GM21723 (cell line): ENCODE measurements around the gene ZNF580.
A peak's percentile ranks its signal among the peaks of the same experiment; 100 is the strongest.

Experiments used
- ATAC-seq: cut with Tn5 transposase; IDR thresholded peaks from one replicate; pipeline ENCODE4 v1.9.1; 2021; ENCODE audit warnings: mild to moderate bottlenecking, moderate library complexity; ENCODE audit not compliant: unreplicated experiment

ZNF580 gene

DNA sequence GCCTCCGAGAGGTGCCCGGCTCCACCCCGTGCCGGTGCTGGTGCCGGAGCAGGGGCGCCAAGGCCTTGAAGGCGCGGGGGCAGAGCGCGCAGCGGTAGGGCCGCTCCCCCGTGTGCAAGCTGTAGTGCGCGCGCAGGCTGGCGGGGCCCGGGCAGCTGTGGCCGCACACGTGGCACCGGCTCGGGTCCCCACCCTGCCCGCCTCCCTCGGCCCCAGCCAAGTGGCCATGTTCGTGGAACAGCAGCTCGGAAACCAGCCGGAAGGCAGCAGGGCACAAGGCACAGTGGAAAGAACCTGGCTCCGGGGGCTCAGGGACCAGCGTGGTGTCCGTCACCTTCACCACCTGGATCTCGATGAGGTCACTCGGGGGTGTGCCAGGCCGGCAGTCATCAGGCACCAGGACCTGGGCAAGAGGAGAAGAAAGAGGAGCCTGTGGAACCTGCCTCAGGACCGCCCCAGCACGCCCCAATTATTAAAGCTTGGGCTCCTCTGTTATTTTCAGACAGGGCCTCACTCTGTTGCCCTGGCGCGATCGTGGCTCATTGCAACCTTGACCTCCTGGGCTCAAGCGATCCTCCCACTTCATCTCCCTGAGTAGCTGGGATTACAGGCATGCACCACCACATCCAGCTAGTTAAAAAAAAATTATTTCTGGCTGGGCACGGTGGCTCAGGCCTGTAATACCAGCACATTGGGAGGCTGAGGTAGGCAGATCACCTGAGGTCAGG is 18.4 kb upstream of the ZNF580 start:
- no peak for ATAC-seq

- ATAC-seq = no peak
Observed at GRCh38 chr19:55623130-55623529, 17.7 kb upstream of the ZNF580 start.

- no peak for ATAC-seq
Observed at GRCh38 chr19:55623561-55623960, 17.2 kb upstream of the ZNF580 start.

GRCh38 chr19:55624109-55625003 is 16.4 kb upstream of the ZNF580 start, which contains the start of gene ZNF784:
ZNF784 (minus strand) TSS chr19:55624566; CDS start chr19:55624561, 5 bp downstream.
- peak; percentile 53 for ATAC-seq

GRCh38 chr19:55625004-55625326 is 15.8 kb upstream of the ZNF580 start:
- no peak for ATAC-seq

DNA sequence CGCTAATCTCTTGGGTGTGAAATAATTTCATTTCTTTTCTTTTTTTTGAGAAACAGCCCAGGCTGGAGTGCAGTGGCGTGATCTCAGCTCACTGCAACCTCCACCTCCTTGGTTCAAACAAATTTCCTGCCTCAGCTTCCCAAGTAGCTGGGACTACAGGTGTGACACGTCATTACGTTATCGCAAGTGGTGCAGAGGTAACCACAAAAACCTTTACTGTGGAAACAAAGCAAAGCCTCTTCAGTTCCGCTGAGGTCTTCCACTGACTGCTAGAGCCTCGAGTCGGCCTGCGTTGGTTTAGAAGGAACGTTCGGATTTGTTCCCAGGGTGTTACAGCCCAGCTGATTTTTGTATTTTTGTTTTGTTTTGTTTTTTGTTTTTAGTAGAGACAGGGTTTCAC is 14.5 kb upstream of the ZNF580 start:
- no peak for ATAC-seq

GRCh38 chr19:55632463-55632834 is 8.4 kb upstream of the ZNF580 start:
- ATAC-seq = no peak

DNA sequence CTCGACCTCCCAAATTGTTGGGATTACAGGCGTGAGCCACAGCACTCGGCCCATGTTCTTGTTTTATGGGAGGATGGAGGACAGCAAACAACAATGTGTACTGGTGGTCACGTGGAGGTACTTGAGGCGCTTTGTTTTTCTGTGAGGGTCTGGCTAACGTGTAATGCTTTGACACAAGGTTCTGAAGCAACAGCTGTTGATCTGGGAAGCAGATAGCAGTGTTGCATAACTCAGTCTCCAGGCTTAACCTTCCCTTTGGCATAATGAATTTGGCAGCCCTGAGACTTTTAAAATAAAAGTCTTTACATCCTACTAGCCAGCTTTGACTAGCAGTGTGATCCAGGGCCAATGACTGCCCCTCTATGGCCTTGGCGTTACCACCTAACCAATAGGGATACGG is 6.9 kb upstream of the ZNF580 start:
- no peak for ATAC-seq

DNA sequence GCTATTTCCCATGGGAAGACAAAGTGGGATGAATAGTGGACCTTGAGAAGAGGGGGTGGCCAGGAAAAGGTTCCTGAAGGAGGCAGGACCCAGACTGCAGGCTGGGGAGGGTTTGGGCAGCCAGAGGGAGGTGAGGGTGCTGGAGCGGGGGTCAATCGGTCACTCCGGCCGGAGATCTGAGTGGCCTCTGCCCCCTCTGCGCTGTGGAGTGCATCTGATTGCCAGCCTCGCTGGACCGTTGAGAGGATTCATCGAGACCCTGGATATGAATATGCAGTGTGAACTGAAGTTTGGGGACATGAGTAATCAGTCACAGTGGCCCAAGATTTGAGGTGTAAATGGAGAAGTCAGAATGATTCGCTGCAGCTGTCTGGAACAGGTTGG is 5.5 kb upstream of the ZNF580 start:
- ATAC-seq = no peak

- no peak for ATAC-seq
Observed at GRCh38 chr19:55635856-55636440, 4.9 kb upstream of the ZNF580 start.

DNA sequence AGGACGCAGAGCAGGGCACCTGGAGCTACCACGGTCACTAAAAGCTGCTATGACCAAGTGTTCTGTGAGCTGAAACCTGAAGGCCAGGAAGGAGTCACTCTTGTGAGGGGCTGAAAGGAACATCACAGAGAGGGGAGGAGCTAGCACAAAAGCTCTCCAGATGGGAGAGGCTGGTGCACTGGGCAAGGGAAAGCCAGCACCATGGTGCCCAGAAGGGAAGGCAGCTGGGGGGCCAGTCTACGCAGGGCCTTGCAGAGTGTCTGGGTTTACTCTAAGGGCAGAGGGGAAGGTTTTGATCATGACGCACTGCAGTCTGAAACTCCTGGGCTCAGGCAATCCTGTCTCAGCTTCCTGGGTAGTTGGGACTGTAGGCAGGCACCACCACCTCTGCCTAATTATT is 4.1 kb upstream of the ZNF580 start:
- ATAC-seq = no peak

- ATAC-seq = no peak
Observed at GRCh38 chr19:55637534-55637933, 3.3 kb upstream of the ZNF580 start.

- no peak for ATAC-seq
Observed at GRCh38 chr19:55638864-55639359, 1.9 kb upstream of the ZNF580 start.

DNA sequence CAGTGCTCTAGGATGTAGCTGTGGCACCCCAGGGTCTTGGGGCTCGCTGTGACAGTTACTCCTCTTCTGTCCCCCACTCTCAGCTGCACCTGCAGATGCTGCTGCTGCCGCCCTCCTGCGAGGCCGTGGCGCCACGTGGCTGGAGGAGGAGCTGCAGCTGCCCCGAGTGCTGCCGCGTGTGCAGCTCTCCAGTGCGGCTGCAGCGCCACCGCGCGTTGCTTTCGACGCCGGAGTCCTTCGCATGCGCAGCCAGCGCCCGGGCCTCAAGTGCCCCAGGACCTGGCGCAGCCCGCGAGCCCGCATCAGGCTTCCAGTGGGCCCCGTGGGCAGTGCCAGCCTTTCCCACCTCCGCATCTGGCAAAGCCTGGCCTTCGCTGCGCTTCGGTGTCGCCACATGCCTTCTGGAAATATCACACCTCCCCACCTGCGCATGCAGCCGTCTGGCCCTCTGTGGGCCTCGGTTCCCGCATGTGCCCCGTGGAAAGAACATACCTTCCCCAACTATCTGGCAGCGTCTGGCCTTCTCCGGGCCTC is 692 bp upstream of the ZNF580 start:
- ATAC-seq = no peak

DNA sequence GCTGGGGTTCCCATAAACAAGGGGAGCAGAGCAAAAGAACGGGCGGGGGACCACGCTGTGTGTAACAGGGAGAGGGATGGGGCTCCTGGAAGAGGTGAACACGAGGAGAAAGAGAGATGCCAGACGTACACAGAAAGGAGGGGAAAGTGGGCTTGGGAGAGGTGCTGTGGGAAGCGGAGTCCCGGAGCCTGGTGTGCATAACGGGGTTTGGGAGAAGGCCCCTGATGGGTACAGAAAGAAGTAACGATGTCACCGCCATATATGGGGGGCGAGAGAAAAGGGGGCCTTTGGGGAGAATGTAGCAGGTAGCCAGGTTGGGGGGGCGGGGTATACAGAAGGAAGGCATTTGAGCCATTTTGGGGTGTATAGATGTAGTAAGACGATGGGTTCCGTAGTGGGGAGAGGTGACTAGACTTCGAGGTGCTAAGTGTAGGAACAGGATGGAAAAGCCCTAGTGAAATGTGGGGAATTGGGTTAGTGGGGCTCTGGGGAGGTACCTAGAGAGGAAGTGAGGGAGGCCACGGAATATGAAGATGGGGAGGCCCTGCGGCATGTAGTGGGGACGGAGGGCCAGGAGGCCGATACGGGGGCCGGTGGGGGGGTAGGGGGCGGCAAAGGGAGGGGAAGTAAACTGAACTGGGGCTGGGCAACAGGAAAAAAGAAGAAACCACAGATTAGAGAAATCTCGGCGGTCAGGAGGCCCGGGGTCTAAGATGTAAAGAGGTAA is 787 bp downstream of the ZNF580 start:
- ATAC-seq = no peak

DNA sequence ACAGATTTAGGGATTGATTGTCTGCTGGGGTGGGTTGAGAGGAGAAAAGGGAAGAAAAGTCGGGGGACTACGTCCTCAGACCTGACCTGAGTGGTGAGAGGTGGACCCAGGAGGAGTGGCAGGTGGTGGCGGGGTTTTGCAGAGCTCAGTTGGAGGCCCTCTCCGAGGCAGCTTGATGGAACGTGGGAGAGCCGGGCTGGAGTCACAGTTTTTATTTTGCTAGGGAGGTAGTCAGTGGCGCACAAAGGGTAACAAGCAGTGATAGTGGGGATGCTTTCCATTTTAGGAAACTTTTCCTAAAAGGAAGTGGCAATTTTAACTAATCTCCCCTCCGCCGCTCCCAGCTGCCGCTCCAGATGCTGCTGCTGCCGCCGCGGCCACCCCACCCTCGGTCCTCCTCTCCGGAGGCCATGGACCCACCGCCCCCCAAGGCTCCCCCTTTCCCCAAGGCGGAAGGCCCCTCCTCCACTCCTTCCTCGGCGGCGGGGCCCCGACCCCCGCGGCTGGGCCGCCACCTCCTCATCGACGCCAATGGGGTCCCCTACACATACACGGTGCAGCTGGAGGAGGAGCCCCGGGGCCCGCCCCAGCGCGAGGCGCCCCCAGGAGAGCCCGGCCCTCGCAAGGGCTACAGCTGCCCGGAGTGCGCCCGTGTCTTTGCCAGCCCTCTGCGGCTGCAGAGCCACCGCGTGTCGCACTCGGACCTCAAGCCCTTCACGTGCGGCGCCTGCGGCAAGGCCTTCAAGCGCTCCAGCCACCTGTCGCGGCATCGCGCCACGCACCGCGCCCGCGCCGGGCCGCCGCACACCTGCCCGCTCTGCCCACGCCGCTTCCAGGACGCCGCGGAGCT is 1.6 kb downstream of the ZNF580 start:
- ATAC-seq = peak; percentile 16

DNA sequence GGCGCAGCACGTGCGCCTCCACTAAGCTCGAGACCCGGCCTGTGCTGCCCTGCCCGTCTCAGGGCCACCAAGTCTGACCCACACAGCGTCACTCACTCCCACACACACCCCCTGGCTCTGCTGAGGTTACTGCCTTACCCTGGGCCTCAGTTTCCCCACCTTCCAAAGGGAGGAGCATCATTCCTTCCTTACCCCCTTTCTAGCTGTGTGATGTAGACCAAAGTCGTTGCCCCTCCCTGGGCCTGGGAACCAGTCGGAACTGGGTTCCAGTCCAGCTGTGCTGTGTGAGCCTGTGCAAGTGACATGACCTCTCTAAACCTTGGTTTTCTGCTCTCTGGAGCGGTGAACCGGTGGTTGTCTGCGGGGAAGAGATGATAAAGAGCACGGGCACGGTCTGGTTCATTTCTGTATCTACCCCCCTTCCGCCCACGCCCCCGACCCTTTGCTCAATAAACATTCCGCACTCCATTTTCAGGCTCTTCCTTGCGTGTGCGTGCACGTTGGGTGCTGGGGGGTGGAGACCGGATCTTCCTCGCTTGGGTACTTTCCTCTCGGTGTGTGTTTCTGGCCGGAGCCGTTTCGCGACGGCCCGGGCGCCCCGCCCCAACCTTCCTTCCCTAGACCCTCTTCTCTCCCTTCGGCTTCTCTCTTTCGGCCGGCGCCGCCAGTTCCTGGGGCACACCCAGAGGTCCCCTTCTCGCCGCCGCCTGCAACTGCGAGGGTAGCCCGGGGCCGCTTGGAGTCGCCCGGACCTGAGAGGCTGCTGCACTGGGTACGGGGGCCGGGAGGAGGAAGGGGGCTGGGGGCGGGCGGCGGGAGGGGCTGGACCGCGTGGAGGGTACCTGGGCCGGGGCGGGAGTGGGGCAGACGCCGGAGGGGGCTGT is 2.4 kb downstream of the ZNF580 start, which contains the start of gene ZNF581:
TSS of gene ZNF581 (plus strand) at position 647 of the 884 bp plus-strand sequence. CDS start 923 bp downstream, outside the sequence.
- peak; percentile 38 for ATAC-seq

DNA sequence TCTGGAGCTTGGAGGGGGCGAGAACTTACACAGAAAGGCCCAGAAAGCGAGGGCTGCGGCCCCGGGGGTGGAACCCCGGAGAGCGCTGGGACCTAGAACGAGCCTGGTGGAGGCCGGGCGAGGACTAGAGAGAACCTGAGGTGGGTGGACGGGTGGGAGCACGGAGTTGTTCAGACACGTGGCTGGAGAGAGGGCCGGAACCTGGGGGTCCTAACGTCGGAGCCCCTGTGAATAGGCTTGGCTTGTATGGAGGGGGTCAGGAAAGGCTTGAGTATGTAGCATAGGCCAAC is 3.0 kb downstream of the ZNF580 start:
- no peak for ATAC-seq
